HCT116 (cell line): ENCODE measurements around the gene HDHD5. TPM values are rescaled to one million over a fixed set of nuclear protein-coding genes. Genes with fewer than 3 reads are reported as not detected.

Experiments
- ATAC-seq: fragments of 200-7000 bp; cut with Tn5 transposase; 2 replicates; pipeline ENCODE4 v1.9.1; 2020; ENCODE audit warnings: mild to moderate bottlenecking, moderate library complexity
- BruUV-seq: library from RNA; stranded (reverse); fragments of 400-500 nt; replicated peaks from 2 replicates; lab custom pipeline; 2021; lab: Mats Ljungman, UMichigan
- CTCF ChIA-PET: fragments of 300-600 bp; sonication (Branson Sonifier 250); formaldehyde crosslinking; loops from one replicate; lab custom pipeline; 2021; ENCODE audit warnings: antibody characterized with exemption; lab: Charles Lee
- POLR2A ChIA-PET: fragments of 300-600, 350-600 bp; sonication (Branson Sonifier 250); formaldehyde crosslinking; loops from one replicate; lab custom pipeline; 2021; ENCODE audit warnings: antibody characterized with exemption; lab: Charles Lee
- RAD21 ChIA-PET, 2 experiments: fragments of 300-600 bp; sonication (Branson Sonifier 250); formaldehyde crosslinking; loops; one replicate each; lab custom pipeline; 2023; ENCODE audit warnings: low total read pairs in 2 of 2; ENCODE audit not compliant: uncharacterized antibody in 2 of 2, unreplicated experiment in 2 of 2, low non-redundant PET in 1 of 2; lab: Charles Lee
- DNase-seq: peaks from one replicate; pipeline ENCODE4 v3.0.0-alpha.2; 2010; ENCODE audit warnings: low read depth, low spot score
- H2AFZ ChIP-seq: fragments of 200-600 bp; shearing (Covaris generic), sonication (generic); 2 replicates; pipeline ENCODE4 v1.6.1; 2017; ENCODE audit warnings: low read depth, mixed run types, mixed read lengths, antibody characterized with exemption, low read length; ENCODE audit not compliant: poor library complexity, severe bottlenecking
- H3K27ac ChIP-seq: 2 replicates; pipeline ENCODE4 v1.5.1; 2012; ENCODE audit warnings: low read depth, low read length
- H3K27me3 ChIP-seq: fragments of 200-600 bp; sonication (generic); 2 replicates; pipeline ENCODE4 v1.6.1; 2016; ENCODE audit warnings: mixed run types, low read length, mixed read lengths; ENCODE audit not compliant: insufficient read depth
- H3K36me3 ChIP-seq, 2 experiments: fragments of 200-500 bp in 1 of 2; fragments of 200-600 bp in 1 of 2; sonication (Bioruptor generic) in 1 of 2; sonication (generic) in 1 of 2; 2 replicates each; pipeline versions ENCODE4 v1.5.1 to v1.6.1; 2014 to 2016; ENCODE audit warnings: low read length in 2 of 2, inconsistent platforms in 1 of 2, mixed read lengths in 1 of 2, mixed run types in 1 of 2; ENCODE audit not compliant: insufficient read depth in 2 of 2, control insufficient read depth in 1 of 2
- H3K4me1 ChIP-seq, 2 experiments: fragments of 200-600 bp in 1 of 2; sonication (generic) in 1 of 2; 2 replicates each; pipeline versions ENCODE4 v1.5.1 to v1.6.1; 2012 to 2017; ENCODE audit warnings: low read length in 2 of 2, inconsistent platforms in 1 of 2, mild to moderate bottlenecking in 1 of 2, mixed read lengths in 1 of 2, mixed run types in 1 of 2, moderate library complexity in 1 of 2; ENCODE audit not compliant: insufficient read depth in 2 of 2, control insufficient read depth in 1 of 2
- H3K4me2 ChIP-seq: fragments of 200-600 bp; sonication (generic); 2 replicates; pipeline ENCODE4 v1.6.1; 2017; ENCODE audit warnings: mixed run types, low read length, mixed read lengths
- H3K4me3 ChIP-seq, 2 experiments: fragments of 200-600 bp in 1 of 2; sonication (generic) in 1 of 2; replicated peaks in 1 of 2; 2 replicates each; pipeline ENCODE4 v1.5.1; 2011 to 2016; ENCODE audit warnings: low read length in 2 of 2, control low read depth in 1 of 2, low read depth in 1 of 2, mild to moderate bottlenecking in 1 of 2, mixed read lengths in 1 of 2, mixed run types in 1 of 2
- H3K79me2 ChIP-seq: fragments of 200-600 bp; sonication (generic); 2 replicates; pipeline ENCODE4 v1.6.1; 2017; ENCODE audit warnings: mild to moderate bottlenecking, mixed run types, low read length, moderate library complexity, mixed read lengths; ENCODE audit not compliant: insufficient read depth
- H3K9ac ChIP-seq: fragments of 200-600 bp; sonication (generic); 2 replicates; pipeline ENCODE4 v1.6.1; 2016; ENCODE audit warnings: low read length, mixed read lengths
- H3K9me2 ChIP-seq: fragments of 200-600 bp; sonication (generic), shearing (Covaris generic); 2 replicates; pipeline ENCODE4 v1.6.1; 2017; ENCODE audit warnings: mixed run types, mild to moderate bottlenecking, moderate library complexity; ENCODE audit not compliant: insufficient read depth
- H3K9me3 ChIP-seq, 2 experiments: fragments of 200-500 bp in 1 of 2; fragments of 200-600 bp in 1 of 2; sonication (Bioruptor generic) in 1 of 2; sonication (generic) in 1 of 2; 2 replicates each; pipeline ENCODE4 v1.6.1; 2014 to 2017; ENCODE audit warnings: low read length in 2 of 2, mixed read lengths in 2 of 2, inconsistent platforms in 1 of 2, low read depth in 1 of 2, mild to moderate bottlenecking in 1 of 2, mixed run types in 1 of 2, moderate library complexity in 1 of 2; ENCODE audit not compliant: control insufficient read depth in 1 of 2, insufficient read depth in 1 of 2
- H4K20me1 ChIP-seq: fragments of 200-600 bp; sonication (generic), shearing (Covaris generic); 2 replicates; pipeline ENCODE4 v1.6.1; 2017; ENCODE audit warnings: mixed run types, mild to moderate bottlenecking, moderate library complexity; ENCODE audit not compliant: insufficient read depth
- ATF3 ChIP-seq: IDR thresholded peaks from 2 replicates; pipeline ENCODE4 v1.6.1; 2012
- CBX3 ChIP-seq: IDR thresholded peaks from 2 replicates; pipeline ENCODE4 v1.6.1; 2012; ENCODE audit warnings: low read depth
- CEBPB ChIP-seq: IDR thresholded peaks from 2 replicates; pipeline ENCODE4 v1.6.1; 2012; ENCODE audit warnings: low read depth
- CTCF ChIP-seq, 3 experiments: fragments of 200-600 bp in 1 of 3; sonication (generic) in 1 of 3; IDR thresholded peaks in 2 of 3; conservative IDR thresholded peaks in 1 of 3; 2 replicates each; pipeline ENCODE4 v1.5.1; 2012 to 2017; ENCODE audit warnings: low read depth in 2 of 3, low read length in 2 of 3, antibody characterized with exemption in 1 of 3, borderline replicate concordance in 1 of 3, control low read depth in 1 of 3, mild to moderate bottlenecking in 1 of 3, mixed read lengths in 1 of 3, mixed run types in 1 of 3, moderate library complexity in 1 of 3; ENCODE audit not compliant: insufficient read depth in 1 of 3
- EGR1 ChIP-seq: IDR thresholded peaks from 2 replicates; pipeline ENCODE4 v1.6.1; 2012; ENCODE audit warnings: low read depth
- ELF1 ChIP-seq: IDR thresholded peaks from 2 replicates; pipeline ENCODE4 v1.6.1; 2012; ENCODE audit warnings: low read depth, borderline replicate concordance
- EZH2 ChIP-seq: fragments of 200-600 bp; sonication (generic); IDR thresholded peaks from 2 replicates; pipeline ENCODE4 v1.6.1; 2017; ENCODE audit warnings: antibody characterized with exemption, mixed run types
- FOSL1 ChIP-seq: IDR thresholded peaks from 2 replicates; pipeline ENCODE4 v1.6.1; 2012; ENCODE audit warnings: low read depth
- JUND ChIP-seq: IDR thresholded peaks from 2 replicates; pipeline ENCODE4 v1.6.1; 2012
- MAX ChIP-seq: IDR thresholded peaks from 2 replicates; pipeline ENCODE4 v1.6.1; 2012
- POLR2A ChIP-seq: IDR thresholded peaks from 2 replicates; pipeline ENCODE4 v1.7.0; 2011; ENCODE audit warnings: borderline replicate concordance; ENCODE audit not compliant: insufficient read depth, insufficient read length; ENCODE audit errors: extremely low read depth
- POLR2AphosphoS5 ChIP-seq: IDR thresholded peaks from 2 replicates; pipeline ENCODE4 v1.6.1; 2011; ENCODE audit warnings: mild to moderate bottlenecking, low read depth, low read length, moderate library complexity
- RAD21 ChIP-seq: IDR thresholded peaks from 2 replicates; pipeline ENCODE4 v1.6.1; 2012; ENCODE audit warnings: low read depth, mild to moderate bottlenecking
- REST ChIP-seq: IDR thresholded peaks from 2 replicates; pipeline ENCODE4 v1.6.1; 2012; ENCODE audit warnings: low read depth
- SIN3A ChIP-seq: IDR thresholded peaks from 2 replicates; pipeline ENCODE4 v1.6.1; 2012; ENCODE audit warnings: low read depth
- SP1 ChIP-seq: IDR thresholded peaks from 2 replicates; pipeline ENCODE4 v1.6.1; 2012; ENCODE audit warnings: low read depth
- SRF ChIP-seq: IDR thresholded peaks from 2 replicates; pipeline ENCODE4 v1.6.1; 2012; ENCODE audit warnings: low read depth
- TCF7L2 ChIP-seq: IDR thresholded peaks from 2 replicates; pipeline ENCODE4 v1.7.0; 2011; ENCODE audit warnings: borderline replicate concordance, inconsistent platforms; ENCODE audit not compliant: insufficient read depth, insufficient read length; ENCODE audit errors: extremely low read depth
- YY1 ChIP-seq: IDR thresholded peaks from 2 replicates; pipeline ENCODE4 v1.6.1; 2011; ENCODE audit warnings: low read length, low read depth, moderate library complexity, mild to moderate bottlenecking; ENCODE audit not compliant: insufficient replicate concordance; ENCODE audit errors: extremely low read depth
- ZBTB33 ChIP-seq: IDR thresholded peaks from 2 replicates; pipeline ENCODE4 v1.6.1; 2011; ENCODE audit warnings: mild to moderate bottlenecking, low read length, moderate library complexity; ENCODE audit not compliant: insufficient replicate concordance; ENCODE audit errors: extremely low read depth
- ZFX ChIP-seq: fragments of 450-650 bp; IDR thresholded peaks from 2 replicates; pipeline ENCODE4 v1.6.1; 2017
- intact Hi-C: fragments of 100-400 bp; cut with micrococcal nuclease; formaldehyde crosslinking; loops from 2 replicates; pipeline ENCODE4 v1.10.0; 2022
- total RNA-seq: library from RNA; stranded (reverse); gene quantifications from one replicate; pipeline ENCODE4 v1.2.1, GENCODE V29; 2021; ENCODE audit not compliant: unreplicated experiment

The HDHD5 gene
- total RNA-seq, 1 experiment from 2014 or later = 70.1 TPM

- intact Hi-C loops = loop anchor here (1.0 to 5.0 kb wide), 2 partner anchors 12 to 343 kb away; no protein-coding TSS in a partner anchor
- TF ChIP-seq MAX (peak; percentile 35), YY1 (peak; percentile 3), ZBTB33 (no peak), SP1 (no peak), SIN3A (no peak), ATF3 (no peak), JUND (no peak), CEBPB (no peak), RAD21 (no peak), FOSL1 (no peak), SRF (no peak), ELF1 (no peak), EGR1 (peak; percentile 94), ZFX (peak; percentile 100), EZH2 (no peak), CTCF (IDR thresholded peaks at IDR 0.05 in 2 of 3, conservative IDR thresholded peaks at IDR 0.05 in 1 of 3; ENCODE audit: borderline replicate concordance in 1 of 3, insufficient read depth in 1 of 3, low read depth in 2 of 3, low read length in 2 of 3) (no peak), POLR2AphosphoS5 (no peak), POLR2A (no peak), TCF7L2 (no peak), REST (no peak), CBX3 (no peak)
Observed at GRCh38 chr22:17159504-17159951, 451 bp upstream of the HDHD5 start.

More at GRCh38 chr22:17159504-17159951, 451 bp upstream of the HDHD5 start:
- peak; percentile 54 for DNase-seq
- Histone ChIP-seq H3K27ac (peak overlapping the region; percentile 94), H3K9me2 (no peaks in the 10 kb centered on the region), H3K27me3 (no peaks in the 10 kb centered on the region), H3K4me1 (peaks cover 20 to 27% of the 10 kb centered on the region in 2 experiments), H3K4me2 (peak overlapping the region; percentile 82), H3K79me2 (peaks cover 47% of the 10 kb centered on the region), H3K36me3 (peaks cover 2 to 8% of the 10 kb centered on the region in 2 experiments; a peak in 1 of 4 replicates), H3K4me3 (peak overlapping the region; percentile 71 to 82), H3K9me3 (no peaks in the 10 kb centered on the region), H3K9ac (peak overlapping the region; percentile 93), H4K20me1 (no peaks in the 10 kb centered on the region), H2AFZ (peak overlapping the region; percentile 57)
- no TSS peak for BruUV-seq
- peak; percentile 65 for ATAC-seq
- ChIA-PET CTCF (interaction anchor here (1.0 to 11.1 kb wide), 3 partner anchors 14 to 342 kb away, joined by 3 to 125 read pairs (median 3); no protein-coding TSS in a partner anchor), RAD21 (interaction anchor here in 1 of 2 experiments (1.2 kb wide), 1 partner anchor 12 kb away, joined by 3 read pairs; no protein-coding TSS in a partner anchor), POLR2A (interaction anchor here (2.0 kb wide), 1 partner anchor 12 kb away, joined by 8 read pairs; no protein-coding TSS in a partner anchor)
